ENCODE data around the gene ABHD2. TPM values are rescaled to one million over a fixed set of nuclear protein-coding genes. Genes with fewer than 3 reads are reported as not detected.

Gene ABHD2
- total and polyA plus RNA-seq, 2 donors (not counting 3 experiments of a cell fraction or from before 2014, with no cell fraction given) = 14.0 to 62.2 TPM

- Histone ChIP-seq H3K4me3 (replicated peaks in 1 of 3; ENCODE audit: insufficient read depth in 1 of 3, low read depth in 1 of 3, low read length in 3 of 3) (no peak overlapping the region), H3K27me3 (ENCODE audit: control insufficient read depth in 2 of 2, insufficient read depth in 2 of 2, low read length in 2 of 2) (no peaks in the 10 kb centered on the region), H3K9ac (replicated peaks; ENCODE audit: extremely low read depth, insufficient read depth, low read length) (no peak overlapping the region), H3K36me3 (ENCODE audit: control insufficient read depth in 2 of 2, extremely low read depth in 1 of 2, insufficient read depth in 2 of 2, low read length in 2 of 2) (no peaks in the 10 kb centered on the region), H4K20me1 (replicated peaks; ENCODE audit: control insufficient read depth, extremely low read depth, insufficient read depth, low read length) (no peaks in the 10 kb centered on the region), H3K4me1 (ENCODE audit: control insufficient read depth, extremely low read depth, insufficient read depth, low read length) (no peaks in the 10 kb centered on the region), H3K9me3 (replicated peaks; ENCODE audit: control insufficient read depth, insufficient read depth, low read length) (no peaks in the 10 kb centered on the region), H3K4me2 (ENCODE audit: insufficient read depth, low read length) (no peak overlapping the region), H3K9me1 (replicated peaks; ENCODE audit: control insufficient read depth, extremely low read depth, insufficient read depth, low read length) (no peaks in the 10 kb centered on the region), H2AFZ (ENCODE audit: low read depth, low read length) (no peak overlapping the region), H3K79me2 (ENCODE audit: control insufficient read depth, insufficient read depth, low read length) (no peaks in the 10 kb centered on the region), H3K27ac (ENCODE audit: insufficient read depth, low read depth, low read length) (no peak overlapping the region)
- POLR2A ChIA-PET = no interaction called here
- TF ChIP-seq MAX (IDR thresholded peaks at IDR 0.05; ENCODE audit: insufficient read depth, insufficient read length) (no peak), GATA2 (IDR thresholded peaks at IDR 0.05; ENCODE audit: insufficient read depth, insufficient read length, low read depth, low read length) (no peak), MYC (IDR thresholded peaks at IDR 0.05; ENCODE audit: low read depth, low read length) (no peak), CTCF (IDR thresholded peaks at IDR 0.05; ENCODE audit: extremely low read depth in 1 of 2, insufficient read depth in 1 of 2, low read depth in 1 of 2, low read length in 2 of 2) (no peak), JUN (IDR thresholded peaks at IDR 0.05; ENCODE audit: borderline replicate concordance, insufficient read depth, insufficient read length, low read depth) (no peak), POLR2A (IDR thresholded peaks at IDR 0.05; ENCODE audit: low read depth, low read length) (no peak), FOS (IDR thresholded peaks at IDR 0.05; ENCODE audit: borderline replicate concordance, insufficient read depth, low read length) (no peak), EZH2 (IDR thresholded peaks at IDR 0.05; ENCODE audit: borderline replicate concordance, low read depth, low read length, severe bottlenecking) (no peak), POLR2AphosphoS5 (IDR thresholded peaks at IDR 0.05; ENCODE audit: insufficient read depth, low read depth, low read length) (no peak)
- dilution Hi-C loops (cut with MboI; ENCODE audit: extremely low pct_ligation_motif_present, low sequenced_read_pairs) (no loop called here), intact Hi-C loops (cut with micrococcal nuclease) (no loop called here)
- no peak for FAIRE-seq
- no TSS peak for BruUV-seq (replicated peaks)
- CTCF ChIA-PET = interaction anchor here (0.7 to 1.4 kb wide), 5 partner anchors 13 to 103 kb away, joined by 3 to 5 read pairs (median 3); partner anchors contain the start of gene ABHD2
- no peak for DNase-seq (ENCODE audit: low read depth, low spot score)
Observed at GRCh38 chr15:89075101-89075640, 13.1 kb upstream of the ABHD2 start.

Data from endothelial cell of umbilical vein (primary cell).